HEK293T (cell line): ENCODE results near the gene AOPEP.

Source experiments
- BHLHE40 ChIP-seq: fragments of 450-650 bp; IDR thresholded peaks from 2 replicates; pipeline ENCODE4 v1.6.1; 2016; ENCODE audit warnings: mild to moderate bottlenecking, moderate library complexity, borderline replicate concordance
- CTBP1 ChIP-seq: fragments of 450-650 bp; IDR thresholded peaks from 2 replicates; pipeline ENCODE4 v1.6.1; 2016; ENCODE audit warnings: borderline replicate concordance
- ELF4 ChIP-seq: fragments of 450-650 bp; IDR thresholded peaks from 2 replicates; pipeline ENCODE4 v1.6.1; 2017; ENCODE audit warnings: antibody characterized with exemption
- FOXA1 ChIP-seq: fragments of 450-650 bp; IDR thresholded peaks from 2 replicates; pipeline ENCODE4 v1.6.1; 2016; ENCODE audit warnings: mild to moderate bottlenecking
- FOXK2 ChIP-seq: fragments of 450-650 bp; IDR thresholded peaks from 2 replicates; pipeline ENCODE4 v1.6.1; 2016; ENCODE audit warnings: mild to moderate bottlenecking
- FOXM1 ChIP-seq: fragments of 450-650 bp; IDR thresholded peaks from 2 replicates; pipeline ENCODE4 v1.6.1; 2017; ENCODE audit warnings: mild to moderate bottlenecking, borderline replicate concordance
- L3MBTL2 ChIP-seq: fragments of 450-650 bp; conservative IDR thresholded peaks from 2 replicates; pipeline ENCODE4 v1.6.1; 2016; ENCODE audit warnings: mild to moderate bottlenecking
- LEF1 ChIP-seq: fragments of 450-650 bp; IDR thresholded peaks from 2 replicates; pipeline ENCODE4 v1.6.1; 2017; ENCODE audit warnings: mild to moderate bottlenecking, borderline replicate concordance
- NFRKB ChIP-seq: fragments of 450-650 bp; IDR thresholded peaks from 2 replicates; pipeline ENCODE4 v1.6.1; 2016; ENCODE audit warnings: mild to moderate bottlenecking, moderate library complexity
- SP1 ChIP-seq: fragments of 450-650 bp; IDR thresholded peaks from 2 replicates; pipeline ENCODE4 v1.6.1; 2017
- SUZ12 ChIP-seq: fragments of 450-650 bp; IDR thresholded peaks from 2 replicates; pipeline ENCODE4 v1.6.1; 2016; ENCODE audit warnings: mild to moderate bottlenecking
- TARDBP ChIP-seq: fragments of 450-650 bp; IDR thresholded peaks from 2 replicates; pipeline ENCODE4 v1.6.1; 2016
- ZNF384 ChIP-seq: fragments of 450-650 bp; IDR thresholded peaks from 2 replicates; pipeline ENCODE4 v1.6.1; 2016

DNA sequence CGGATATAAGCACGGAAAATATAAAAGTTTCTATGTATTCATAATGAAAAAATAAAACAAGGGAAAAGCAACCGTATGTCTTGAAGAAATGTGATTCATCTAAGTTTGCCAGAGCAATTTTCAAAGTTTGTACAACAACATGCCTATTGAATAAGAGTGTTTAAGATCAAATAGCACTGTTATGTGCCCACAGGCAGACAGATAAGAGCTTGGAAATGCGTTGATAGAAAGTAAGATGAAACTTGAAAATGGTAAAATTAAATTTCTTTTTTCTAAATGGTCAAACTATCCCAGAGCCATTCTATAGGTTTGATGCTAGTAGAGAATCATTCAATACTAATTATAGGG, 401.7 kb downstream of the AOPEP start:
- TF ChIP-seq TARDBP = no peak
- TF ChIP-seq CTBP1 = no peak
- TF ChIP-seq ELF4 = no peak
- TF ChIP-seq FOXK2 = no peak
- TF ChIP-seq FOXM1 = no peak
- no peak for TF ChIP-seq FOXA1
- TF ChIP-seq SP1 = no peak
- no peak for TF ChIP-seq SUZ12
- no peak for TF ChIP-seq L3MBTL2
- no peak for TF ChIP-seq NFRKB
- no peak for TF ChIP-seq LEF1
- TF ChIP-seq BHLHE40 = no peak
- no peak for TF ChIP-seq ZNF384
